Ishikawa (cell line): ENCODE data around the gene ALDH3B1.

Experiments used
- CEBPB ChIP-seq: IDR thresholded peaks from 2 replicates; pipeline ENCODE4 v1.6.1; 2012
- CREB1 ChIP-seq: IDR thresholded peaks from 2 replicates; pipeline ENCODE4 v1.6.1; 2012; ENCODE audit warnings: low read depth
- EGR1 ChIP-seq: IDR thresholded peaks from 2 replicates; pipeline ENCODE4 v1.6.1; 2012
- EP300 ChIP-seq: IDR thresholded peaks from 2 replicates; pipeline ENCODE4 v1.6.1; 2012; ENCODE audit warnings: borderline replicate concordance
- FOXM1 ChIP-seq: IDR thresholded peaks from 2 replicates; pipeline ENCODE4 v1.6.1; 2012; ENCODE audit warnings: low read depth, borderline replicate concordance
- NFIC ChIP-seq: IDR thresholded peaks from 2 replicates; pipeline ENCODE4 v1.6.1; 2012
- TAF1 ChIP-seq: IDR thresholded peaks from 2 replicates; pipeline ENCODE4 v1.6.1; 2012; ENCODE audit warnings: low read depth, mild to moderate bottlenecking
- TCF12 ChIP-seq: IDR thresholded peaks from 2 replicates; pipeline ENCODE4 v1.6.1; 2012; ENCODE audit warnings: low read depth
- TEAD4 ChIP-seq: IDR thresholded peaks from 2 replicates; pipeline ENCODE4 v1.6.1; 2012
- YY1 ChIP-seq: IDR thresholded peaks from 2 replicates; pipeline ENCODE4 v1.6.1; 2012; ENCODE audit warnings: low read depth
- ZBTB7A ChIP-seq: IDR thresholded peaks from 2 replicates; pipeline ENCODE4 v1.6.1; 2012; ENCODE audit warnings: low read depth
- TF ChIP-seq, protein P1 (sequence below): IDR thresholded peaks from 2 replicates; pipeline ENCODE4 v1.6.1; 2012; ENCODE audit warnings: low read depth, mild to moderate bottlenecking
- TF ChIP-seq, protein P2 (sequence below): IDR thresholded peaks from 2 replicates; pipeline ENCODE4 v1.6.1; 2012
- TF ChIP-seq, protein P3 (sequence below): IDR thresholded peaks from 2 replicates; pipeline ENCODE4 v1.6.1; 2012

Gene ALDH3B1

DNA sequence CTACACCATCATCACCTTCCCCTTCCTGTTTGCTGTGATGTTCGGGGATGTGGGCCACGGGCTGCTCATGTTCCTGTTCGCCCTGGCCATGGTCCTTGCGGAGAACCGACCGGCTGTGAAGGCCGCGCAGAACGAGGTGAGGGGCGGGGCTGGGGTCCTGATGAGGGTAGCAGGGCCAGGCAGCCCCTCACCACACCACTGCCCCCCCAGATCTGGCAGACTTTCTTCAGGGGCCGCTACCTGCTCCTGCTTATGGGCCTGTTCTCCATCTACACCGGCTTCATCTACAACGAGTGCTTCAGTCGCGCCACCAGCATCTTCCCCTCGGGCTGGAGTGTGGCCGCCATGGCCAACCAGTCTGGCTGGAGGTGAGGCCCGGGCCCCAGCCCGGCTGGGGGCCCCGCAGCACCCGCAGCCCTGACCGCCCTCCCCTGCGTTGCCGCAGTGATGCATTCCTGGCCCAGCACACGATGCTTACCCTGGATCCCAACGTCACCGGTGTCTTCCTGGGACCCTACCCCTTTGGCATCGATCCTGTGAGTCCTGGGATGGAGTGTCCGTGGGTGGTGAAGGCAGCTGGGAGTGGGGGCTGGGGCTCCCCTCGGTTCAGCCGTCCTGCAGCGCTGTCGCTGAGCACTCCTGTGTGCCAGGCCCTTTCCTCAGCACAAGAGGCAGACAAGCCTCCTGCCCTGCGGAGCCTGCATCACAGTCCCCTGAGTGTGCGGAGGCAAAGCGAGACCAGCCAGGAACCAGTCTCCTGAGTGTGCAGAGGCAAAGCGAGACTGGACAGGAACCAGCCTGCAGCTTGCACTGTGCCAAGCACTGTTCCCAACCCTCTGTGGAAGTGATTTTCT, 37.5 kb downstream of the ALDH3B1 start:
- no peak for TF ChIP-seq ZBTB7A
- TF ChIP-seq TEAD4 = no peak
- TF ChIP-seq, protein P1, sequence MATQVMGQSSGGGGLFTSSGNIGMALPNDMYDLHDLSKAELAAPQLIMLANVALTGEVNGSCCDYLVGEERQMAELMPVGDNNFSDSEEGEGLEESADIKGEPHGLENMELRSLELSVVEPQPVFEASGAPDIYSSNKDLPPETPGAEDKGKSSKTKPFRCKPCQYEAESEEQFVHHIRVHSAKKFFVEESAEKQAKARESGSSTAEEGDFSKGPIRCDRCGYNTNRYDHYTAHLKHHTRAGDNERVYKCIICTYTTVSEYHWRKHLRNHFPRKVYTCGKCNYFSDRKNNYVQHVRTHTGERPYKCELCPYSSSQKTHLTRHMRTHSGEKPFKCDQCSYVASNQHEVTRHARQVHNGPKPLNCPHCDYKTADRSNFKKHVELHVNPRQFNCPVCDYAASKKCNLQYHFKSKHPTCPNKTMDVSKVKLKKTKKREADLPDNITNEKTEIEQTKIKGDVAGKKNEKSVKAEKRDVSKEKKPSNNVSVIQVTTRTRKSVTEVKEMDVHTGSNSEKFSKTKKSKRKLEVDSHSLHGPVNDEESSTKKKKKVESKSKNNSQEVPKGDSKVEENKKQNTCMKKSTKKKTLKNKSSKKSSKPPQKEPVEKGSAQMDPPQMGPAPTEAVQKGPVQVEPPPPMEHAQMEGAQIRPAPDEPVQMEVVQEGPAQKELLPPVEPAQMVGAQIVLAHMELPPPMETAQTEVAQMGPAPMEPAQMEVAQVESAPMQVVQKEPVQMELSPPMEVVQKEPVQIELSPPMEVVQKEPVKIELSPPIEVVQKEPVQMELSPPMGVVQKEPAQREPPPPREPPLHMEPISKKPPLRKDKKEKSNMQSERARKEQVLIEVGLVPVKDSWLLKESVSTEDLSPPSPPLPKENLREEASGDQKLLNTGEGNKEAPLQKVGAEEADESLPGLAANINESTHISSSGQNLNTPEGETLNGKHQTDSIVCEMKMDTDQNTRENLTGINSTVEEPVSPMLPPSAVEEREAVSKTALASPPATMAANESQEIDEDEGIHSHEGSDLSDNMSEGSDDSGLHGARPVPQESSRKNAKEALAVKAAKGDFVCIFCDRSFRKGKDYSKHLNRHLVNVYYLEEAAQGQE = no peak
- TF ChIP-seq EP300 = no peak
- no peak for TF ChIP-seq CREB1
- TF ChIP-seq EGR1 = no peak
- TF ChIP-seq, protein P2, sequence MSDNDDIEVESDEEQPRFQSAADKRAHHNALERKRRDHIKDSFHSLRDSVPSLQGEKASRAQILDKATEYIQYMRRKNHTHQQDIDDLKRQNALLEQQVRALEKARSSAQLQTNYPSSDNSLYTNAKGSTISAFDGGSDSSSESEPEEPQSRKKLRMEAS = no peak
- TF ChIP-seq CEBPB = no peak
- no peak for TF ChIP-seq FOXM1

DNA sequence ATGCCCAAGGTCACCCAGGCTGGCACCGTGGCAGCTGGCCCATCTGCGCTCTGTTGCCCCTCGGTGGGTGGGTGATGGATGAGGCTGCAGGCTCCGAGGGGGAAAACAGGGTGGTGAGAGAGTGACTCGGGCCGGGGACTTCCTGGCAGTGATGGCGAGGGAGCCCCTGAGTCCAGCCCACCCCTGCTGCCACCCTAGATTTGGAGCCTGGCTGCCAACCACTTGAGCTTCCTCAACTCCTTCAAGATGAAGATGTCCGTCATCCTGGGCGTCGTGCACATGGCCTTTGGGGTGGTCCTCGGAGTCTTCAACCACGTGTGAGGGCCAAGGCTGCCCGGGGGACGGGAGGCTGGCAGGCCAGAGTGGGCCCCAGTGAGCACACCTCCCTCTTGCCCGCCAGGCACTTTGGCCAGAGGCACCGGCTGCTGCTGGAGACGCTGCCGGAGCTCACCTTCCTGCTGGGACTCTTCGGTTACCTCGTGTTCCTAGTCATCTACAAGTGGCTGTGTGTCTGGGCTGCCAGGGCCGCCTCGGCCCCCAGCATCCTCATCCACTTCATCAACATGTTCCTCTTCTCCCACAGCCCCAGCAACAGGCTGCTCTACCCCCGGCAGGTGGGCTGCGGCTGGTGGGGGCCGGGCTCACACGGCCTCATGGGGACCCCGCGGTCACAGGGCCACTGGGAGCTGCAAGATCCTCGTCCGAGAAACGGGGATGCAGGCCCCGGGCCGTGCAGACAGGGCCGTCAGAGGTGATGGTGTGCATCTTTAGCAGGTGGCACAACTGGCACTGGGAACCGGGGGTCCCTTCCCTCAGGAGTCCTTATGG, 38.8 kb downstream of the ALDH3B1 start:
- TF ChIP-seq ZBTB7A = no peak
- no peak for TF ChIP-seq EP300
- TF ChIP-seq CREB1 = no peak
- no peak for TF ChIP-seq YY1

DNA sequence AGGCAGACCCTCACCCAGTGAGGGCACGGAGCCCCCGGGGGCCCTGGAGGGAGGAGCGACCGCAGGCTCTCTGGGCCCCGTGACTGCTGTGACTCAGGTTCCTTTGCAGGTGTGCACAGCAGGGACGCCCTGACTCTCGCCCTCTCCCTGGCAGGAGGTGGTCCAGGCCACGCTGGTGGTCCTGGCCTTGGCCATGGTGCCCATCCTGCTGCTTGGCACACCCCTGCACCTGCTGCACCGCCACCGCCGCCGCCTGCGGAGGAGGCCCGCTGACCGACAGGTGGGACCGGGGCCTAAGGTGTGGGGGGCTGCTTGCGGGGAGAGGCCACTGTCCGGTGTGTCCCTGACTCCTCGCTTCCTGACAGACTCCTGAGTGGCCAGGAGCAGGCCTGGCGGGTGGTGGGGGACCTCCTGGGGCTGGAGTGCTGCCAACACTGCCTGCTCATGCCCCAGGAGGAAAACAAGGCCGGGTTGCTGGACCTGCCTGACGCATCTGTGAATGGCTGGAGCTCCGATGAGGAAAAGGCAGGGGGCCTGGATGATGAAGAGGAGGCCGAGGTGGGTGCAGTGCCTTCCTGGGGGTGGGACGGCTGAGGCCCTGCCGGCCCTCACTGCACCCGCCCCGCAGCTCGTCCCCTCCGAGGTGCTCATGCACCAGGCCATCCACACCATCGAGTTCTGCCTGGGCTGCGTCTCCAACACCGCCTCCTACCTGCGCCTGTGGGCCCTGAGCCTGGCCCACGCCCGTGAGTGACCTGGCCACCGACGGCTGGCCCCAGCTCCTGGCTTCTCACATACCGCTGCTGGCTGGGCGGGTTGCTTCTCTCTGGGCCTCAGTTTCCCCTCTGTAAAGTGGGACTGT, 39.6 kb downstream of the ALDH3B1 start:
- TF ChIP-seq TCF12 = peak; percentile 8; the same call in 1 of the 2 replicates
- no peak for TF ChIP-seq YY1
- peak; percentile 61 for TF ChIP-seq NFIC
- TF ChIP-seq TEAD4 = no peak

DNA sequence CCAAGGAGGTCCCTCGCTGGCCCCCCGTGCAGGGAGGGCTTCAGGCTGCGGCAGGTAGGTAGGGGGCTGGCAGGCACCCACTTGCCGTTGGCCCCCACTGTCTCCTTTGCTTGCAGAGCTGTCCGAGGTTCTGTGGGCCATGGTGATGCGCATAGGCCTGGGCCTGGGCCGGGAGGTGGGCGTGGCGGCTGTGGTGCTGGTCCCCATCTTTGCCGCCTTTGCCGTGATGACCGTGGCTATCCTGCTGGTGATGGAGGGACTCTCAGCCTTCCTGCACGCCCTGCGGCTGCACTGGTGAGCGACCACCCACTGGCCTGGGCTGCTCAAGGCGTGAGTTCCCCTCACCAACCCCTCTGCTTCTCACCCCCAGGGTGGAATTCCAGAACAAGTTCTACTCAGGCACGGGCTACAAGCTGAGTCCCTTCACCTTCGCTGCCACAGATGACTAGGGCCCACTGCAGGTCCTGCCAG, 40.3 kb downstream of the ALDH3B1 start:
- TF ChIP-seq TCF12 = no peak
- no peak for TF ChIP-seq CREB1
- no peak for TF ChIP-seq TAF1
- no peak for TF ChIP-seq NFIC
- TF ChIP-seq TEAD4 = no peak
- no peak for TF ChIP-seq CEBPB
- no peak for TF ChIP-seq ZBTB7A
- no peak for TF ChIP-seq EP300
- no peak for TF ChIP-seq FOXM1
- TF ChIP-seq, protein P1 = no peak
- no peak for TF ChIP-seq EGR1
- TF ChIP-seq, protein P2 = no peak

DNA sequence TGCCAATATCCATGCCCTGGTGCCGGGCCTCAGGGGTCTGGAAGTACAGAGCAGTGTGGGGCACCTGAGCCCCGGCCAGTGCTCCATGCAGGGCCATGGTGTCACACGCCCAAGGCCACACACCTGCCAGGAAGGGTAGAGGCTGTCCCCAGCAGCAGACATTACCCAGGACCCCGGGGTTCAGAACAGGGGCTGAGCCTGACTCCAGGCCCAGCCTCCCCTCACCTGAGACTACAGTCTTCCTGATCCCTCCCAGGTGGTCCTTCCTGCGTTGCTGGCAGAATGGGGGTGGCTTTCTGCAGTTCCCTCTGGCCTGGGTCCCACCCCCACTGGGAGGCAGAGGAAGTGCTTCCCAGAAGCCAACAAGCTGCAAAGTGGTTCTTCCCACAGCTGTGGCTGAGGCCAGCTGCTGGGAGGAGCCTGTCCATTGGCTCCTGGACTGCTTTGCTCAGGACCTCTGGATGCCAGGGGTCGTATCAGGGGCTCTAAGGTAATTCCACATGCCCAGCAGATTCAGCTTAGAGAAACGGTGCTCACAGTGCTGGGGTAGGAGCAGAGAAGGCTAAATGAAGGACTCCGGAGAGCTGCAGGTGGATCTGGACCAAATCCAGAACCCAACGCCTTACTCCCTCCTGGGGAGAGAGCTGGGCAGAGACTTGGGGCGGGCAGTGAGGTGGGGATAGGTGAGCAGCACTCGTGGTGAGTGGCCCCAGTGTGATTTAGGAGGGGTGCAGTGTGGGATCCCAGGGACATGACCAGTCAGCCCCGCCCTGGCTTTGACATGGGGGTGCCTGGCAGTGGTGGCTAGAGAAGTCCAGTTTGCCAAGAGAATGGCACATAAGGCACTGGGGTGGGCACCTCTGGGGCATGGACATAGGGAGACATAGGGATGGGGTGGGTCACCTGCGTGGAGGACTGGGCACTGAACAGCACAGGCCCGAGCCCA, 41.3 kb downstream of the ALDH3B1 start:
- TF ChIP-seq TAF1 (no peak), FOXM1 (no peak), EGR1 (no peak), EP300 (no peak), ZBTB7A (no peak), TCF12 (peak; percentile 19; the same call in 1 of the 2 replicates), CREB1 (no peak), CEBPB (no peak), YY1 (no peak)
- TF ChIP-seq, protein P2 = peak; percentile 38; the same call in 1 of the 2 replicates
- TF ChIP-seq, protein P3, sequence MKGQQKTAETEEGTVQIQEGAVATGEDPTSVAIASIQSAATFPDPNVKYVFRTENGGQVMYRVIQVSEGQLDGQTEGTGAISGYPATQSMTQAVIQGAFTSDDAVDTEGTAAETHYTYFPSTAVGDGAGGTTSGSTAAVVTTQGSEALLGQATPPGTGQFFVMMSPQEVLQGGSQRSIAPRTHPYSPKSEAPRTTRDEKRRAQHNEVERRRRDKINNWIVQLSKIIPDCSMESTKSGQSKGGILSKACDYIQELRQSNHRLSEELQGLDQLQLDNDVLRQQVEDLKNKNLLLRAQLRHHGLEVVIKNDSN = no peak
